ACC112 (cell line): ENCODE data around the gene GMEB2.
A peak's percentile ranks its signal among the peaks of the same experiment; 100 is the strongest.
"Not testable (repeated sequence)": the region's sequence is repeated elsewhere in the genome, so short reads cannot be mapped to it uniquely, and the experiment has no call there.

Source experiments
- H2AFZ ChIP-seq: fragments of 200-600 bp; sonication (generic); one replicate; pipeline ENCODE4 v1.6.0; 2017; ENCODE audit warnings: antibody characterized with exemption, low read length; ENCODE audit not compliant: unreplicated experiment
- H3K27ac ChIP-seq: fragments of 200-600 bp; sonication (generic); 2 replicates; pipeline ENCODE4 v1.5.1; 2014; ENCODE audit warnings: low read depth, mild to moderate bottlenecking, antibody characterized with exemption, low read length, moderate library complexity
- H3K27me3 ChIP-seq: fragments of 200-600 bp; sonication (generic); 2 replicates; pipeline ENCODE4 v1.6.1; 2014; ENCODE audit warnings: mild to moderate bottlenecking, antibody characterized with exemption, low read length, moderate library complexity, mixed read lengths; ENCODE audit not compliant: insufficient read depth
- H3K36me3 ChIP-seq: fragments of 200-600 bp; sonication (generic); 2 replicates; pipeline ENCODE4 v1.6.1; 2016; ENCODE audit warnings: mild to moderate bottlenecking, antibody characterized with exemption, low read length, moderate library complexity, mixed read lengths; ENCODE audit not compliant: insufficient read depth
- H3K4me1 ChIP-seq: fragments of 200-600 bp; sonication (generic); one replicate; pipeline ENCODE4 v1.6.1; 2016; ENCODE audit warnings: low read length, mixed read lengths; ENCODE audit not compliant: insufficient read depth, unreplicated experiment, control insufficient read depth
- H3K4me3 ChIP-seq: fragments of 200-600 bp; sonication (generic); 2 replicates; pipeline ENCODE4 v1.5.1; 2014; ENCODE audit warnings: mild to moderate bottlenecking, low read depth, low read length
- H3K79me2 ChIP-seq: fragments of 200-600 bp; sonication (generic); one replicate; pipeline ENCODE4 v1.6.0; 2016; ENCODE audit warnings: low read length; ENCODE audit not compliant: control insufficient read depth, unreplicated experiment, insufficient read depth

The GMEB2 gene

GRCh38 chr20:63626424-63627128, at the start of gene GMEB2:
GMEB2 (minus strand) TSS chr20:63627101; CDS start chr20:63619397, 7,704 bp downstream.
- H3K4me1 ChIP-seq: peaks cover 9% of the 10 kb centered on the region
- H3K27ac ChIP-seq: peak within 1 kb of the TSS; percentile 79
- H3K36me3 ChIP-seq: no peaks in the 10 kb centered on the region
- peak within 1 kb of the TSS; percentile 81 for H2AFZ ChIP-seq
- no peaks in the 10 kb centered on the region for H3K27me3 ChIP-seq
- peaks cover 53% of the 10 kb centered on the region for H3K79me2 ChIP-seq
- peak within 1 kb of the TSS; percentile 100 for H3K4me3 ChIP-seq

GRCh38 chr20:63675681-63676368, 48.9 kb upstream of the GMEB2 start:
- Histone ChIP-seq H3K36me3 (peaks cover 13% of the 10 kb centered on the region; the same call in 1 of the 2 replicates), H3K27me3 (no peaks in the 10 kb centered on the region), H3K4me1 (no peaks in the 10 kb centered on the region), H3K4me3 (no peak overlapping the region), H2AFZ (no peak overlapping the region), H3K27ac (no peak overlapping the region), H3K79me2 (no peaks in the 10 kb centered on the region)

- Histone ChIP-seq H3K79me2 (no peaks in the 10 kb centered on the region), H3K4me1 (no peaks in the 10 kb centered on the region), H3K36me3 (peaks cover 13% of the 10 kb centered on the region; the same call in 1 of the 2 replicates), H3K27ac (no peak overlapping the region), H3K4me3 (no peak overlapping the region), H2AFZ (no peak overlapping the region), H3K27me3 (no peaks in the 10 kb centered on the region)
These were observed 47.0 kb upstream of the GMEB2 start for GRCh38 chr20:63673951-63674350.

- H3K79me2 ChIP-seq: no peaks in the 10 kb centered on the region
- H3K36me3 ChIP-seq: peaks cover 13% of the 10 kb centered on the region; the same call in 1 of the 2 replicates
- H3K27ac ChIP-seq: no peak overlapping the region
- no peak overlapping the region for H2AFZ ChIP-seq
- no peak overlapping the region for H3K4me3 ChIP-seq
- no peaks in the 10 kb centered on the region for H3K4me1 ChIP-seq
- H3K27me3 ChIP-seq: no peaks in the 10 kb centered on the region
These were observed 45.8 kb upstream of the GMEB2 start for GRCh38 chr20:63672666-63673065.

GRCh38 chr20:63671695-63672094, 44.8 kb upstream of the GMEB2 start:
- H3K4me3 ChIP-seq, H3K27ac ChIP-seq, H3K27me3 ChIP-seq, H3K79me2 ChIP-seq, H3K4me1 ChIP-seq, H2AFZ ChIP-seq: not testable (repeated sequence)
- peaks cover 16% of the 10 kb centered on the region; the same call in 1 of the 2 replicates for H3K36me3 ChIP-seq

GRCh38 chr20:63668351-63668750, 41.5 kb upstream of the GMEB2 start:
- H3K27ac ChIP-seq: no peak overlapping the region
- H3K79me2 ChIP-seq: no peaks in the 10 kb centered on the region
- no peak overlapping the region for H2AFZ ChIP-seq
- no peaks in the 10 kb centered on the region for H3K4me1 ChIP-seq
- H3K4me3 ChIP-seq: no peak overlapping the region
- H3K36me3 ChIP-seq: 0 out of 2 replicates have a peak, but pooled peaks cover 8% of the 10 kb centered on the region
- H3K27me3 ChIP-seq: no peaks in the 10 kb centered on the region

- H3K4me3 ChIP-seq: no peak overlapping the region
- 0 out of 2 replicates have a peak, but pooled peaks cover 8% of the 10 kb centered on the region for H3K36me3 ChIP-seq
- H3K27ac ChIP-seq: no peak overlapping the region
- H3K4me1 ChIP-seq: no peaks in the 10 kb centered on the region
- no peaks in the 10 kb centered on the region for H3K27me3 ChIP-seq
- no peak overlapping the region for H2AFZ ChIP-seq
- no peaks in the 10 kb centered on the region for H3K79me2 ChIP-seq
These were observed 41.0 kb upstream of the GMEB2 start for GRCh38 chr20:63667858-63668257.

GRCh38 chr20:63665708-63666107, 38.8 kb upstream of the GMEB2 start:
- no peak overlapping the region for H3K4me3 ChIP-seq
- H3K36me3 ChIP-seq: 0 out of 2 replicates have a peak, but pooled peaks cover 3% of the 10 kb centered on the region
- peaks cover 8% of the 10 kb centered on the region for H3K79me2 ChIP-seq
- no peaks in the 10 kb centered on the region for H3K27me3 ChIP-seq
- no peak overlapping the region for H3K27ac ChIP-seq
- H3K4me1 ChIP-seq: no peaks in the 10 kb centered on the region
- H2AFZ ChIP-seq: no peak overlapping the region

GRCh38 chr20:63664861-63665594, 38.1 kb upstream of the GMEB2 start:
- Histone ChIP-seq H3K4me1 (no peaks in the 10 kb centered on the region), H3K27ac (no peak overlapping the region), H2AFZ (no peak overlapping the region), H3K27me3 (no peaks in the 10 kb centered on the region), H3K36me3 (0 out of 2 replicates have a peak, but pooled peaks cover 3% of the 10 kb centered on the region), H3K79me2 (peaks cover 13% of the 10 kb centered on the region), H3K4me3 (no peak overlapping the region)

GRCh38 chr20:63664143-63664851, 37.4 kb upstream of the GMEB2 start:
- Histone ChIP-seq H2AFZ (no peak overlapping the region), H3K79me2 (peaks cover 18% of the 10 kb centered on the region), H3K27ac (no peak overlapping the region), H3K27me3 (no peaks in the 10 kb centered on the region), H3K36me3 (0 out of 2 replicates have a peak, but pooled peaks cover 3% of the 10 kb centered on the region), H3K4me3 (no peak overlapping the region), H3K4me1 (peaks cover 4% of the 10 kb centered on the region)
